GM19452 (cell line): ENCODE data around the gene NAA35.

Experiments
- ATAC-seq: cut with Tn5 transposase; IDR thresholded peaks from one replicate; pipeline ENCODE4 v1.9.1; 2021; ENCODE audit not compliant: unreplicated experiment

NAA35 gene

DNA sequence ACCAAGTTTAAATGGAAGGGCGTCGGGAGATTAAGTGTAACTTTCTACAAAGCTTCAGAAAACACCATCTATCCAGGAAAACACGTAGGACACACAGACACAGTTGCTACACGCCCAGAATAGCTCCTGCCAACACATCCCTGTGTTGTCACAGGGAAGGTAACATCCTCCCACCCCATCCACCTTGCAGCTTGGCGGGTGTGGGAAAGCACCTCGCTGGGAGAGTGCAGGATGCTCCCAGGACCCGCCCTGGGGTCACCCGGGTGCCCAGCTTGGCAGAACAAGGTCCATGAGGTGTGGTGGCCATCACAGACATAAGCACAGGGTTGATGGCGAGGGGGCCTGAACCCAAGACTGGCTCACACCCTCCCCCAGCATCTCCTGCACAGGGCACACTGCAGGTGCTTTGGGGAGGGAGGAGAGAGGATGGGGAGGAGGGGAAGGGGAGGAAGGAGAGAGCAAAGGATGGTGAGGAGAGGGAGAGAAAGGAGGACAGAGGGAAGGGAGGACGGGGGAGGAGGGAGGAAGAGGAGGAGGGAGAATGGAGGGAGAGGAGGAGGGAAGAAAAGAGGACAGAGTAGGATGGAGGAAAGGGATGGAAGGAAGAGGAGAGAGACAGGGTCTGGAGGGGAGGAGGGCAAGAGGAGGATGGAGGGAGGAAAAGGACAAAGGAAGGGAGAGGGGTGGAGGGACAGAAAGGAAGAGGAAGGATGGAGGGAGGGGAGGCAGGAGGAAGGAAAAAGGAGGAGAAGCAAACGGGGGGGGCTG, 121.2 kb downstream of the NAA35 start:
- no peak for ATAC-seq

DNA sequence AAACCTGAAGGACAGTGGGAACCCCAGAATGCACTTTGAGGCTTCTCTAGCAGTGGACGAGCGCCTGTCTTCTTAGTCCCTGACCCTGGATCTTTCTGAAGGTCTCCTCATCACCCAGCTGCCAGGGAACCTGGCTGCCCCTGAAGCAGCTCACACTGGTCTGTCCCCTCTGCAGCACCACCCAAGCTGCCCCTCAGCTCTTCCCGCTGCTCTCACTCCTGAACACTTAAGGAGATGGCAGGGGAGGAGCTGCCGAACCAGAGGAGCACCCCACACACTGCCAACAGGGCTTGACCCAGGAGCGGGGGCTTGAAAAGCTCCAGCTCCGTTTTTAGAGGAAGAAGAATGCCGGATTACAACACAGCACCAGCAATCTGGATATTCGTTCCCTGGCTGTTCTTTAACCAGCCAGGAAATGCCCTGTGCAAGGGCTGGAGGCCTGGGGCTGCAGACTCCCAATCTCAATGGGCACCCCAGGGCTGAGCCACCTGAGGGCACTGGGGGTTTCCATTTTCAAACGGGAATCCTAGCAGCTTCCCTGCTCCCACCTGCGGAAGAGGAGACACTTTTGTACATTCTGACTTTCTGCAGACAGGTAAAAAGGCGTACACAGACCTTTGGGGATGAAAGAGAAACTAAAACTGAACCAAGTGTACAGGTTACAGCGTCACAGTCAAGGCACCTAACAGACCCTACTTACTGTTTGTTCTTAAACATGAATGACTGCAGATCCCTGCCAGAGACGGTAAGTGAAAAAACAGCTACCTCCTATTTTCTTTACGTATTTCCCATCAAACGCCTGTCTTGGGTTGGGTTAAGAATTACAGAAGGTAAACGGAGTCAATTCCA, 122.1 kb downstream of the NAA35 start:
- no peak for ATAC-seq

DNA sequence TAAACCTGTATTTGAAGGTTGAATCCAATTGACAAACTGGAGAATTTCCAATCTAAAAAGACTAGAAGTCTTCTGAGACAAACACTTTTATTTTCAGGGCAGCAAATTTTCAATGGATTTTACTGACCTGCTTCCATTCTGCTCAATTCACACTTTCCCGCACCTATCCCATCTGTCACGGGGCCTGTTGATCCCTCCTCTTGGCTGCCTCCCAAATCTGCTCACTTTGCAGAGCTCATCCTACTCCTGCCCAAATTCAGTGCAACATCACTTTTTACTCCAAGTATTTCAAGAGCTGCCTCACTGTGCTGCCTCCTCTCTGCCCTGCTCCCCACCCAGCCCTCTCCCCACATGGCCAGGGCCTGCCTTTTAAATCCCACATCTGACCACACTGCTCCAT, 123.3 kb downstream of the NAA35 start:
- ATAC-seq: no peak

DNA sequence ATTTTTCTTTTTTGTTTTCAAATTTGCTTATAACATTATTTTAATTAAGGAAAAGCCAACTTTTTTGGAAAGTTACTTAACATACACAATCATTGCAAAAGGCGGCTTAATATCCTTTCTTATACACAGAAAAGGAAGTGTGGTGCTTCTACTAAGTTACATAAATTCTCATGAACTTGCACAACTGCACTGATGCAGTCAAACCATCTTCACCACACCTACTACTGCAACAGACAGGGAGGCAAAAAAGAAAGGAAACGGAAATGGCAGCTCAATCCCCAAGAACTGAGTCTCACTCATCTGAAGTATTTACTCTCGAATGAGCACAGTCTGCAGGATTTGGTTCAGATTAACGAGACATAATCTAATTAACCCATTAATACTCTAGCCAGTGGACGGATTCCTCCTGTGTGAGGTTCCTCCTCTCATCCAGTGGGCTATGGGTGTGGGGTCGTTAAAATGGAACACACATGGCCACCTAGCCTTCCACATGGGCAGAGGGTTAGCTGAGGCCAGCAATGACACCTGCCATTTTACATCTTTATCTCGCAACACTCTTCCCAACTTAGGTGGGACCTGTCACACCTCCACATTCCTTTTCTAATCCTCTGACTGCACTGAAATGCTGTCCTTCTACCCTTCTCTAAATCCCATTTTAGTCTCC, 128.4 kb downstream of the NAA35 start:
- ATAC-seq: no peak
